ENCODE measurements around the gene YTHDF1.
"Not testable (repeated sequence)": the region's sequence is repeated elsewhere in the genome, so short reads cannot be mapped to it uniquely, and the experiment has no call there.

YTHDF1 gene

GRCh38 chr20:63168861-63169260, 47.1 kb downstream of the YTHDF1 start:
- no peak for DNase-seq

- DNase-seq, result no peak
Observed at GRCh38 chr20:63167918-63168520, 47.9 kb downstream of the YTHDF1 start.

DNA sequence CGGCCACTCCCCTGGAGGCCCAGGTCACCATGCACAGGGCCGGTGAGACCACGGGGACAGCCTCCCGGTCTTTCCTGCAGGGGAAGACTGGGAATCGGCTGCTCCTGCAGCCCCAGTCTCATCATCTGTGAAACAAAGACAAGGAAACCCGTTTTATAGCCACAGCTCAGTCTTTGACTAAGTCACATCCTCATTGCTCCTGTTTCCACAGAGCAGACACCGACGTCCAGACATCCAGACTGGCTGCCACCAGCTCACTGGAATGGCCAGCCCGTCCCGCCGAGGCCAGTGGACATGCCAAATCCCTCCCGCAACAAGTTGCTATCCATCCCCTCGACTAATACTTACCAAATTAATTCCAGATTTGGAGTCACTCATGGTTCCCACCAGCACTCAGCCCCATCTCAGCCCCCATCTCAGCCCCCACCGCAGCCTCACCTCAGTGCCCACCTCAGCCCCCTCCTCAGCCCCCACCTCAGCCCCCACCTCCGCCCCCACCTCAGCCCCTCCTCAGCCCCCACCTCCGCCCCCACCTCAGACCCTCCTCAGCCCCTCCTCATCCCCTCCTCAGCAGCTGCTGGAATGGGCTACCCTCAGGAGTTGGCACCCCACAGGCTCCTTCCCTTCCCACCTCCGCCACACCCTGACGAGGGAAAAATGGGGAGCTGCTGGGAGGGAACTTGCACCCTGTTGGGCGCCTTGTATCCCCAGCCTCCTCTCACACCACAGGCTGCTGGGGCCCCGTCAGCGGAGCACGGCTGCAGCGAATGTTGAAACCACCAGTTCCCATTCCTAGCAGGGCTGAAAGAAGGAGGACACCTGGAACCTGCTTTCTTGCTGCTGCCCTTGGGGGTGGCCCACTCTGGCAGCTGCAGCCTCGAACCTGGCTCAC, 48.7 kb downstream of the YTHDF1 start:
- DNase-seq, result peak in 1 of 5 donors; percentile 26

- no peak for DNase-seq
Observed at GRCh38 chr20:63166193-63167020, 49.5 kb downstream of the YTHDF1 start.

DNA sequence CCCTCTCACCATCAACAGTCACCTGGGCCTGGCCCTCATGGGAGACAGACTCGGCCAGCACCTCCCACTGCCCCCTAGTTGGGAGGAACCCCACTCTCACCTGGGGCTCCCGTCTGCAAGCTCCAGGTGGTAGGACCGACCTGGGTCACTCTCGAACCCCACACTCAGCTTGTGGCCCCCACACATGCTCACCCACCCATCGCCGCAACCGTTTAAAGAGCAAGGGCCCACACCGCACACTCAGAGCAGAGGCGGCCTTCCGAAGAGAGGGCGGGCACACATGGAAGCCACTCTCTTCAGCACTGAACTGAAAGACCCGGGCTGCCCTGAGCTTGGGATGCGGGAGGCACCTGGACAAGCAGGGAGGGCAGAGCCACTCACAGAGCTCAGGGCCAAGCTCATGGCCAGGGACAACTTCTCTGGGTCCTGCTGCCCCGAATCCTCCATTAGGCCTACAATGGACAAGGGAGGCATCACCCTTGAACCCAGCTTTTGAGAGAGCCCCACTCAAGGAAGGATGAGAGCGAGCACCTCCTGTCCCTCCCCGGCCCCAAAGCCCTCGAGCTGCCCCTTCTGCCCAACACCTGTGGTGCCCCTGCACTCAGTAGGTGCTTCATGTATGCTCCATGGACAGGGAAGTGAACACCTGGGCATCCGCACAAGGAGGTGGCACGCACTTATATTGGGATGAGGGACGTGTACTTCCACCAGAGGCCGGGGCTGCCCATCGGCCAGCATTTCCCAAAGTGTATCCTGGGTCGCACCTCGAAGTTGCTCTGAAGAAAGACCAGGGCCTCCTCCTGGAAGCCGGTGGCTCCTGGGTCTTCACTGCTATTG, 50.4 kb downstream of the YTHDF1 start:
- no peak for DNase-seq

GRCh38 chr20:63164484-63165355, 51.2 kb downstream of the YTHDF1 start:
- DNase-seq, result no peak

- no peak for DNase-seq
Observed at GRCh38 chr20:63163596-63164483, 52.1 kb downstream of the YTHDF1 start.

GRCh38 chr20:63163171-63163570, 52.8 kb downstream of the YTHDF1 start:
- no peak for DNase-seq

DNA sequence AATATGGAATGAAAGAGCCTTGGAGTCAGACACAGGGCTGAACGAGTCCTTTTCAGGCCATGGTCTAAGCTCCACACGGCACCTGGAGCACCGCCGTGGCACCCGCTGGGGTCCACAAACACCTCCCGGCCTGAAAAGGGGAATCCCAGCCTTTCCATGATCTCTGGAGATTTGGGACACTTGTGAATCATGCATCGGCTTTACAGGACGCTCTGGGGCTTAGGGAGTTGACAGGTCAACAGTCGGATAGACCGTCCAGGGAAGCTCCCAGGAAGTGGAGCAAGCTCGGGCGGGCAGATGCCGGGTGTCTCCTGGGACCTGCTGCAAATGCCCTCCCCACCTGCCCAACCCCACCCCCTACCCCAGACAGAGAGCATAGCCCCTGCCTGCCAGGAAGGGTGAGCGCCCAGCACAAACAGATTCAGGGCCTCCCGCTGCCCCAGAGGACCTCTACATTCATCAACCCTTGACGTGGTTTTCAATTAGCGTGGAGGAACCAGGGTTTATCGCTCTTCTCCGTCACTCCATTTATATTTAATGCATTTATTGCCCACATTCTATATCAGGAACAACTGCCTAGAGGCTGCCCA, 53.6 kb downstream of the YTHDF1 start:
- DNase-seq, result no peak

DNA sequence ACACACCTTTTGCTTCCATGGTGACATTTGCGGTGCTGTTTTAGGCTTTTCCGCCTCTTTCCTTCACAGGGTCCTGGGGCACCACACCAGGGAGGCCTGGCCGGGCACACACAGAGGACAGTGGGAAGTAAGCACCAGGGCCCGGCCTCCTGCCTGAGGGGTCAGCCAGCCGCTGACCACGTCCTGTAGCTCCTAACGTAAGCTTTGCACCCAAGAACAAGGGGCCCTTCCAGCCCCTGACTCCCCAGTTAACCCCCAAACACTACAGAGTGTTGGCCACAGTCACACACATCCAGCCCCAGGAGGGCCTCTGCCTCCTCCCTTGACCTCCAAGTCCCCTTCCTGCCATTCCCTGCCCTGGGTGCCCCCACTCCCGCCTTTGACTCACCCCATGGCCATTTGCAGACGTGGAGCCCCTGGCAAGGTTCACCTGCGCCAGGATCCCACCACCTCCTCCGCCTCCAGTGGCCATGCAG, 54.7 kb downstream of the YTHDF1 start:
- no peak for DNase-seq

DNA sequence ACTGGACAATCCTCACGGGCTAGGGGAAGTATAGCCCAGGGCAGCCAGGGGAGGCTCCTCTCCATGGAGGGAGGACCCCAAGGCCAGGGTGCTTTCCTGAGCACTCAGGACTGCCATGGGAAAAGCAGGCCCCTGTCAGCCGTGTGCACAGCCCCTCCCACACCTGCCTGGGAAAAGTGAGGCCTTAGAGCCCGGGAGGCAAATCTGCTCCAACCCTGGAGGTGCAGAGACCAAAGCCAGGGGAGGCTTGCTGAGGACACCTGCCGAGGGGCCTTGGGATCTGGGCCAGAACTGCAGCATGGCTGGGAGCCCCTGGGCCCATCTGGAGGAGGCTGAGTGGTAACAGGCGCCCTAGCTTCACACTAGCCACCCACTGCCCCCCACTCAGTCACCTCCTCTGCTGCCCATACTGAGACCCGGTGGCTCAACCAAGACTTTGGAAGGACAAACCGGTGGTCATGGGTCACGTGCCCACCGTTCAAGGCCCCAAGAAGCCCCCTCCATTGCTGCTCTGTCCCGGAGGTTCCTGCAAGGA, 55.2 kb downstream of the YTHDF1 start:
- no peak for DNase-seq

DNA sequence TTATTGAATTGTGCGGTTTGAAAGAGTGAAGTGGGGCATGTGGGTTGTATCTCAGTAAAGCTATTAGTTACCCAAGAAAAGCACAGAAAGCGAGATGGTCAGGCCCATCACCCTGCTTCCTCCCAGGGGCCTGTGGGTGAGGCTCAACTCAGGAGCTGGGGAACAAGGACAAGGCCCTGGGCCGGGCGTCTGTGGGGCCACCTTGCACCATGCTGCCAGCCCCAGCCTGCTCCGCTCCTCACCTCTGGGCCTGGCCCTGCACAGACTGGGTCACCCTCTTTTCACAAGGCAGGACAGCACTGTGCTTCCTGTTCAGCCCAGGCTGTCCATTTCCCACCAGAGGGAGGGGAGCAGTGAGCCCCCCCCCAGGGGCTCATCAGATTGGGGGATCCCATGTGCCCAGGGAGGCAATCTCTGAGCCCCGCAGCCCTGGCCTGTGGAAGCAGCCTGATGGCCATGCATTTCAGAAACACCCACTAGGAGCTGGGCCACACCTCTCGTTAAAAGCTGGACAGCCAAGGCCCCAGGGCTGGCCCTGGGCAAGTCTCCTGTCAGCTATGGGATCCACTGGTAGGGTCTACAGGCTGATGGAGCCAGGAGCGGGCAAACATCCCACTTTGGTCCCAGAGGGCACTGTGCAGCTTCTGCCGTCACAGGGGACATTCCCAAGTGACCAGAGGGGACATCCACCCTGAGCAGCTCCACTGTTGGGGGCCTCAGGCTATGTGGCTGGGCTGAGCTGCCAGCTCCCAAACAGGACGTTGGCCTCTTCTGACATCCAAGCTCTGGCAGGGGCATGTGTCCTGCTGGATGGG, 55.9 kb downstream of the YTHDF1 start:
- DNase-seq, result no peak

DNA sequence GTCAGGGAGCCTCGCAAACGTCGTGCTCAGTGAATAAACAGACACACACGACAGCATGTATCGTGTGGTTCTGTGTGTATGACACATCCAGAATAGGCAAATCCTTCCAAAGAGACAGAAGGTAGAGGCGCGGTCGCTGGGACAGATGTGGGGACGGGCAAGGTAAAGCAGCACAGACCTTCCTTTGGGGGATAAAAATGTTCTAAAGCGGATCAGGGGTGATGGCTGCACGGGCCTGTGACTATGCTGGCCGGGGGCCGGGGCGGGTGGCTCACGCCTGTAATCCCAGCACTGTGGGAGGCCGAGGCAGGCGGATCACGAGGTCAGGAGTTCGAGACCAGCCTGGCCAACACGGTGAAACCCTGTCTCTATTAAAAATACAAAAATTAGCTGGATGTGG, 56.7 kb downstream of the YTHDF1 start:
- DNase-seq, result not testable (repeated sequence)

- no peak for DNase-seq
Observed at GRCh38 chr20:63158845-63159244, 57.1 kb downstream of the YTHDF1 start.

DNA sequence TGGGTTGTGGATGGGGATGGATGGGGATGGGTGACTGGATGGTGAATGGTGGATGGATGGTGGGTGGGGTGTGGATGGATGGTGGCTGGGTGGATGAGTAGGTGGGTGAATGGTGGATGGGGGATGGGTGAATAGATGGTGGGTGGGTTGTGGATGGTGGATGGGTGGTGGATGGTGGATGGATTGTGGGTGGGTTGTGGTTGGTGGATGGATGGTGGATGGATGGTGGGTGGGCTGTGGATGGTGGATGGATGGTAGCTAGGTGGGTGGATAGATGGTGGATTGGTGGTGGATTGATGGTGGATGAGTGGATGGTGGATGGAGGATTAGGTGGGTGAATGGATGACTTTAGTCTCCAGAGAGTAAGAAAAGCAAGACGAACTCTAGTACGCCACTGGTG, 57.6 kb downstream of the YTHDF1 start:
- DNase-seq, result no peak

- not testable (repeated sequence) for DNase-seq
Observed at GRCh38 chr20:63157431-63157830, 58.5 kb downstream of the YTHDF1 start.

GRCh38 chr20:63156221-63156671, 59.7 kb downstream of the YTHDF1 start:
- DNase-seq, result no peak
